Measurements from ENCODE around the gene GRM7.

GRM7 gene

GRCh38 chr3:7503431-7503830 lies 642.5 kb downstream of the GRM7 start:
- DNase-seq (ENCODE audit: low read depth in 3 of 3): no peak

GRCh38 chr3:7504886-7505775 lies 644.2 kb downstream of the GRM7 start:
- no peak for DNase-seq (ENCODE audit: low read depth in 3 of 3)

GRCh38 chr3:7506606-7507180 lies 645.8 kb downstream of the GRM7 start:
- no peak for DNase-seq (ENCODE audit: low read depth in 3 of 3)

GRCh38 chr3:7508821-7509220 lies 647.9 kb downstream of the GRM7 start:
- DNase-seq (ENCODE audit: low read depth in 3 of 3): no peak

- no peak for DNase-seq (ENCODE audit: low read depth in 3 of 3)
Measured at GRCh38 chr3:7512048-7512447, 651.1 kb downstream of the GRM7 start.

- DNase-seq (ENCODE audit: low read depth in 3 of 3): no peak
Measured at GRCh38 chr3:7518026-7518425, 657.1 kb downstream of the GRM7 start.

GRCh38 chr3:7518456-7518855 lies 657.5 kb downstream of the GRM7 start:
- DNase-seq (ENCODE audit: low read depth in 3 of 3): no peak

- DNase-seq (ENCODE audit: low read depth in 3 of 3): no peak
Measured at GRCh38 chr3:7520059-7520458, 659.1 kb downstream of the GRM7 start.

GRCh38 chr3:7520593-7520992 lies 659.7 kb downstream of the GRM7 start:
- DNase-seq (ENCODE audit: low read depth in 3 of 3): no peak

GRCh38 chr3:7536510-7536909 lies 675.6 kb downstream of the GRM7 start:
- no peak for DNase-seq (ENCODE audit: low read depth in 3 of 3)

- no peak for DNase-seq (ENCODE audit: low read depth in 3 of 3)
Measured at GRCh38 chr3:7536921-7537320, 676.0 kb downstream of the GRM7 start.

- no peak for DNase-seq (ENCODE audit: low read depth in 3 of 3)
Measured at GRCh38 chr3:7543294-7543880, 682.5 kb downstream of the GRM7 start.

- no peak for DNase-seq (ENCODE audit: low read depth in 3 of 3)
Measured at GRCh38 chr3:7545334-7545733, 684.4 kb downstream of the GRM7 start.

- DNase-seq (ENCODE audit: low read depth in 3 of 3): no peak
Measured at GRCh38 chr3:7546253-7546652, 685.3 kb downstream of the GRM7 start.

- DNase-seq (ENCODE audit: low read depth in 3 of 3): no peak
Measured at GRCh38 chr3:7547826-7548225, 686.9 kb downstream of the GRM7 start.

GRCh38 chr3:7562892-7563291 lies 702.0 kb downstream of the GRM7 start:
- no peak for DNase-seq (ENCODE audit: low read depth in 3 of 3)

GRCh38 chr3:7565574-7565973 lies 704.7 kb downstream of the GRM7 start:
- DNase-seq (ENCODE audit: low read depth in 3 of 3): no peak

GRCh38 chr3:7567160-7567559 lies 706.2 kb downstream of the GRM7 start:
- DNase-seq (ENCODE audit: low read depth in 3 of 3): no peak

GRCh38 chr3:7568526-7569184 lies 707.7 kb downstream of the GRM7 start:
- DNase-seq (ENCODE audit: low read depth in 3 of 3): no peak

GRCh38 chr3:7573330-7573729 lies 712.4 kb downstream of the GRM7 start:
- no peak for DNase-seq (ENCODE audit: low read depth in 3 of 3)

- DNase-seq (ENCODE audit: low read depth in 3 of 3): no peak
Measured at GRCh38 chr3:7574435-7574834, 713.5 kb downstream of the GRM7 start.

GRCh38 chr3:7576071-7576470 lies 715.2 kb downstream of the GRM7 start:
- DNase-seq (ENCODE audit: low read depth in 3 of 3): no peak

GRCh38 chr3:7576506-7576905 lies 715.6 kb downstream of the GRM7 start:
- no peak for DNase-seq (ENCODE audit: low read depth in 3 of 3)
